Left colon (tissue), 2 donors: ENCODE results near the gene FAM117A. TPM values are rescaled to one million over a fixed set of nuclear protein-coding genes. Genes with fewer than 3 reads are reported as not detected.
"Not testable (repeated sequence)": the region's sequence is repeated elsewhere in the genome, so short reads cannot be mapped to it uniquely, and the experiment has no call there.

Experiments
- ATAC-seq: fragments of 200-7000 bp; cut with Tn5 transposase; one replicate; pipeline ENCODE4 v1.9.1; 2020; ENCODE audit warnings: mild to moderate bottlenecking, moderate library complexity
- DNase-seq, 2 donors: peaks; one replicate each; pipeline ENCODE4 v3.0.0-alpha.2; 2020
- intact Hi-C, 2 donors: fragments of 100-400 bp; cut with DNase I in 1 of 2; cut with micrococcal nuclease in 1 of 2; formaldehyde crosslinking; loops; one replicate each; pipeline versions ENCODE4 v1.11.2 to v1.14.0; 2022; cut with DNase I, micrococcal nuclease
- total RNA-seq, 2 donors: library from RNA; stranded (reverse); fragmentation: NEBNext Ultra II Directional; extraction: Animal tissue kit (Norgen Biotek cat#: 25700); gene quantifications; one replicate each; pipeline ENCODE4 v1.2.1, GENCODE V29; 2021
- donor health status: DM: no; HTN: no; CAD: no.
- donor health status: DM: yes; HTN: yes; CAD: no.

FAM117A gene
- total RNA-seq, 2 donors from 2014 or later: 7.6 to 10.0 TPM

DNA sequence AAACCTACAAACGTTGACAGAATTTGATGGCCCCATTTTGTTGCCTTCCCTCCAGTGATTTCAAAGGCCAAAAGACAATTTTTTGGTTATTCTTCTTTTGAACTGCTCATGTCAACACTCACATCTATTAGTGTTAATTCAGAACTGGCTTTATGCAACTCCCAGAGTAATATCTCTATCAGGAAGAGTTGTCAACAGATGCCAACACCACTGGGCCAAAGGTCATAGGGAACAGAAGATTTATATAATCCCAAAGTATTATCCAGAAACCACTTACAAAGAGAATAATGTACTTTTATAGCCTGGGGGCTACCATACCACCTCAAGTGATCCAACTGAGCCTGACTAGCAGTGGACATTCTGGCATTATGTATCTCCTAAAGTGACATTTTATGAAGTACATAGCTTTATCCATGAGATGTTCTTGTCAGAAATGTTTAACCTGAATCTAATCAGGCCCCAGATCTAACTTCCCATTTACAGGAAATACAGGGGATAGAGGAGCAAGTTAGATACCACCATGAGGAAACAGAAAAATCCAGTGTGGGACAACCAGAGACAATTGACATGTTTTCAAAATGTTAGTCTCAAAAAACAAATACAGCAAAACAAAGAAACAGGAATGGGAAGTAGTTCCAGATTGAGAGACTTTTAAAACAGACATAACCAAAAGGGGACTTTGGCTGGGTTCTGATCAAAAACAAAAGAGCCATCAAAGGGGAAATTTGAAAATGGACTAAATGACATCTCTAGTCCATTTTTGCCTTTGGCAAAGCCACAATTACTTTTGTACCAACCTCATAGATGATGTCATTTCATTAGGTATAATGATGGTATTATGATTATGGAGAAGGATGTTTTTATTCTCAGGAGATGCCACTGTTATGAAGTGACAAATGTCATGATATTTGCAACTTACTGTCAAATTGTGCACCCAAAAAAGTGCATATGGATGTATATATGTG lies 18.5 kb downstream of the FAM117A start:
- no peak for ATAC-seq
- intact Hi-C loops: no loop called here

DNA sequence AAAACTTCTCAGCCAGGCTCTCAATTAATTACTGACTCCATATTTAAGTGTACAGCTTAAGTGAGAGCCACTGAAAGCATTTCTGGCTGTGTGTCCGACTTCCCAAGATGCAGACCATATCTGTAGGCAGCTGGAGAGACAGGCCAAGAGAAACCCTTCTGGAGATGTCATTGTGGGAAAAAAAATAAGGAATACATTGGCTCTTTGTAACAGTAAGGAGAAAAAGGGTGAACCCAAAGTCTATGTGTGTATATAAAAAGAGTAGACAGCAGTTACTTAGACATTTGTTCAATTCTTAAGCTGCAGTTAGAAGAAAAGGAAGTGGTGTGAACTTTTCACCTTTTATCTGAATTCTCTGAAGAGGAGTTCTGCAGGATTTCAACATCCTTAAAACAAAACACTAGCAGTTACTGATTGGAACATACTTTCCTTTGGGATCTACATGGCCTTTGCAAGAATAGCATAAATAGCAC lies 21.7 kb downstream of the FAM117A start:
- no peak for DNase-seq

More for the DNA sequence above, 18.5 kb downstream of the FAM117A start:
- no peak for DNase-seq

DNA sequence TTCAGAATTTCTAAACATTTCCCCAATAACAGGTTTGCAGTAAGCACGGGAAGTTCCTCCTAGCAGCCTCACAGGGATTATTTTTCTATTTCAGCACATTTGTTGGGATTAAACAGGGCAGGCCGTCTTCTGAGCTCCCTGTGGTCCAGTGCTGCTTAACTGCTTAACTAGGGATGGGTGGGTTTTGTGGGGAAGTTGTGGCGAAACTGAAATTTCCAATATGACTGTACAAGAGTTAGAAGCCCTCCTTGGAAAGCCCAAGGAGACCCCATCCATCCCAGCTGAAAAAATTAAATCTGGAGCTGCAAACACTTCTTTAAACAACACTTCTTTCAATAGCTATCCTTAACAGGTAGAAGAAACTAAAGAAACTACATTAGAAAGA lies 22.2 kb downstream of the FAM117A start:
- intact Hi-C loops: no loop called here
- ATAC-seq: no peak
- DNase-seq: no peak

More for the DNA sequence above, 21.7 kb downstream of the FAM117A start:
- intact Hi-C loops: no loop called here
- no peak for ATAC-seq

DNA sequence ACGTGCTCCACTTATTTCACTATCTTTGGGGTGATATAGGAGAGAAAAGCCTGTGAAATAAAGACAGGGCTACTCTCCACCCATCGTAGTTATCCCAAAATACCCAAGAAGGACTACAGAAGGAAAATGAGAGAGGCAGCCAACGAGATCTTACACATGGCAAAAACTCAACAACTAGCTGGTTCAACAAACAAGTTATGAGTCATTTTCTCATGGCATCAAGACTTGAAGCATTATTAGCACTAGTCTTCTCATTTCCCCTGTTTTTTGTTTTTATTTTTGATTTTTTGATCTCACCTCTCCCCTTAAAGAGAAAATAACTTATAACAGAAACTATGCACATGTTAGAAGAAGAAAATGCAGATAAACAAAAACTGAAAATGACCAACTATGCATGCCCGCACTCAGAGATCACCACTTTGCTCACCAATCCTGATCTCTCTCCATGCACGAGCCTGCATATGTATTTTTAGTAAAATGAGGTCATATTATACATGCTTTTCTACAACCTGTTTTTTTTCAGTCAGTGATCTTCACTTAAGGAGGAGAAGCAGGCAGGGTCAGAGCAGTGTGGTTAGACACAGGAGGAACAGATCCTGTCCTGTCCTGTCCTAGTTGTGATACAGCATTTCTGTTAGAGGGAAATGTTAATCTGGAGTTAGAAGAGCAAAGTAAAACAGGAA lies 22.8 kb downstream of the FAM117A start:
- no peak for DNase-seq
- intact Hi-C loops: no loop called here
- no peak for ATAC-seq

DNA sequence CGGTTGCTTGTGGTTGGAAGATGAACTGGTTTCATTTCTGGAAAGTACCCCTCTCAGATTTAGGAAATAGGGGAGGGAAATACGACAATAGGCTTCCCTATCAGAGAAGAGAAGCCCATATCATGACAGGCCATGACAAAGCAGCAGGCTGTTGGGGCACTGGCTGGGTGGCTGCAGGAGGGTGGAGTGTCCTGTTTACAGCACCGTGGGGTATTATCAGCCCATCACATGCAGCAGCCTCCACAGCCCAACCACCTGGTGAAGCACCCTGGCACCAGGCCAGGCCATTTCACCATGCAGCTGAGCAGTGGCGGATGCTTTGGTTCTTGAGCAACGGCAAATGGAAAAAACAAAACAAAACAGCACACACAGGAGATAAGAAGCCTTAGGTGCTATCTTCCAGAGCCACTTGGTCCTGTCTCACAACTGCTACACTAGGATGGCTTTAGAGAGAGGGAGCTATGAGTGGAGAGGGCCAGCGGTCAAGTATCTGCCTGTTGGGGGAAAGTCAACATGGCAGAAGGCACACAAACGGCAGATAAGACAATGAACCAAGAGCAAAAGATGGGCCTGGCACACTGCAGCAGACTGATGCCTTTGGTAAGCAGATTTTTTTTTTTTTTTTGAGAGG lies 24.2 kb downstream of the FAM117A start:
- DNase-seq (peak; percentile 71 to 85), ATAC-seq (peak; percentile 65)
- intact Hi-C loops: no loop called here

DNA sequence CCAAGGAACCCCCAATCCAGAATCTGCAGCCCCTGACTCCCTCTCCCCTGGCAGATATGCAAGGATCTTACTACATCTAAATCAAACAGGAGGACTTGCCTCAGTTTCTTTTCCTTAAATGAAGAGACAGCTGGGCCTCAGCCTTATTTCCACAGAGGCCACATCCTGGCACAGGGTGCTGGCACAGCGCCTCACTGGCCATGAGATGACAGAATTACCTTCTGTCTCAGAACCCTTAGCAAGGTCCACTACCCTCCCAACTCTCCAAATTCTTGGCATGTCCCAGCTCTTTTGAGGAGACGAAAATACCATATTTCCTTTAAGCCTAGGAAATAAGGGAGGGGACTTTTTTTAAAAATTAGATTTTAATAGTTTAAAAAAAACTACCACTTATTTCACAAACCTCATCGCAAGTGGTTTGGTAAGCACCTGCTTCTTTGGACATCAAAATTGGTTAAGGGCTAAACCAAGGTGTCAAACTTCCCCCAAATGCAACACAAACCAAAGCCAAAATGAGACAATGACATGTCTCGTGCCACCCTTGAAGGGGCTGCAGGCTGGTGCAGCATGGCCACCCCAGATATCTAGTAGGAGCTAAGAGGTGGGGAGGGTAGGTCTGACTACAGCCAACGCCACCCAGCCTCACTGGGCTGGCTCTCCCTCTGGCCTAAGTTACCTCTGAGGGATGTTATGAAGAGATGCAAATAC lies 25.3 kb downstream of the FAM117A start:
- ATAC-seq (no peak), DNase-seq (no peak)
- intact Hi-C loops: no loop called here

DNA sequence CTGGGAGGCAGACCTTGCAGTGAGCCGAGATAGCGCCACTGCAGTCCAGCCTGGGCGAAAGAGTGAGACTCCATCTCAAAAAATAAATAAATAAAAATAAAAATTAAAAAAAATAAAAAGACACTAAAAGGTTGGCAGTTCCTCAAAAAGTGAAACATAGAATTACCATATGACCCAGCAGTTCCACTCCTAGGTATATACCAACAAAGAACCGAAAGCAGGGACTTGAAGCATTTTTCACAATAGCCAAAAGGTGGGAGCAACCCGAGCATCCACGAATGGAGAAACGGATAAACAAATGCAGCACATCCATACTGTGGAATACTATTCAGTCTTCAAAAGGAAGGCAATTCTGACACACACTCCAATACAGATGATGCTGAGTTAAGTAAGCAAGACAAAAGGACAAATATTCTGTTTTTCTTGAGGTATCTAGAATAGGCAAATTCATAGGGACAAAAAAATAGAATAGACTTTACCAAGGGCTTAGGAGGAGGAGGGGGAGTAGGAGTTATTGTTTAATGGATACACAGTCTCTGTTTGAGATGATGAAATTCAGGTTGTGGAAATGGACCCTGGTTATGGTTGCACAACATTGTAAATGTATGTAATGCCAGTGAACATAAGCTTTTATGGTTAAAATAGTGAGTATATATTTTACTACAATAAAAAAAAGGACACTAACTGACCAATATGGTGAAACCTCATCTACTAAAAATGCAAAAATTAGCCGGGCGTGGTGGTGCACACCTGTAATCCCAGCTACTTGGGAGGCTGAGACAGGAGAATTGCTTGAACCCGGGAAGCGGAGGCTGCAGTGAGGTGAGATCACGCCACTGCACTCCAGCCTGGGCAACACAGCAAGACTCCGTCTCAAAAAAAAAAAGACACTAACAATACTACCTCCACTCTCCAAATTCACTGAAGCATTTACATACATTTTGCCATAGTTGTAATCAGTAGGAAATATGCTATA lies 29.1 kb downstream of the FAM117A start:
- ATAC-seq: no peak
- no peak for DNase-seq
- intact Hi-C loops: no loop called here

DNA sequence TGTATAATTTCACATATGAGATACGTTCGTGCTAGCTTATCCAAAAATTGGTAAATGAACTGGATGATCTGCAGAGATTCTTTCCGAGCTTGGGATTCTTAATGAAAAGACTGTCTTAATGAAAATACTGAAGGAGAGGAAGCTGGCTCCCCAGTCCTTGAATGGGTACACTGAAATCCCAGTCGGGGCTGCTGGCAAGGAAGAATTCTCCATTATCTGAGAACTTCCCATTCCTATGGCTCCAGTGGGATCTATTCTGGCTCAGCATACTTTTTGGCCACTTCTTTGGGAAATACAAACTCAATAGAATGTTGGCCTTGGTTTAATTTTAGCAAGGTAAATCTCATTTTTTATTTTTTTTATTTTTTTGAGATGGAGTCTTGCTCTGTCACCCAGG lies 32.5 kb downstream of the FAM117A start:
- DNase-seq: no peak
- intact Hi-C loops: no loop called here
- no peak for ATAC-seq

DNA sequence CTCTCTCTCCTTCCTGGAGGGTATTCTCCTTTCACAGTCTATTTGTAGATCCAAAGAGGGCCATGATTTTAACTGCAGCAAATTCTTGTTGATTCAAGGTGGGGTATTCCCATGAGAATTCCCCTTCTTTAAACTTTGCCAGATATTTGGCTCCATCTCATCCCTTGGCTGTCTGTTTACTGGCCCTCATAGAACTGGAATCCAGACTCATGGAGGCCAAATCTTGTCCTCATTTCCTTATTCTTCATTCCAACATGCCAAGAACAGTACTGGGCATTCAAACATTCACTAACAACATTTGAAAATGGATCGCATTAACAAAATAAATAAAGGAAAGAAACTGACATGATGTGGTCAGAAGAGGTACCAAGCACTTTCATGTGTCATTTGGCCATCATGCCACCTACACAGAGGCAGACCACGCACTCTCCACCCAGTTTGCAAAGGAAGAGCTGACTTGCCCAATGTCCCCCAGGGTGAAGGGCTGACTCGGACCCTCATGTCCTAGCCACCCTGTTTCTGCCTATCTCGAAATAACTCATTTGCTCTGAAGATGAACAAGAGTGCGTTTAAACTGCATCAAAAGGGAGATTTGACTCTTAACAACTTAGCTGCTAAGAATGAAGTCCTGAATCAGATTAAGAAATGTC lies 33.0 kb downstream of the FAM117A start:
- ATAC-seq (no peak), DNase-seq (no peak)
- intact Hi-C loops: no loop called here

DNA sequence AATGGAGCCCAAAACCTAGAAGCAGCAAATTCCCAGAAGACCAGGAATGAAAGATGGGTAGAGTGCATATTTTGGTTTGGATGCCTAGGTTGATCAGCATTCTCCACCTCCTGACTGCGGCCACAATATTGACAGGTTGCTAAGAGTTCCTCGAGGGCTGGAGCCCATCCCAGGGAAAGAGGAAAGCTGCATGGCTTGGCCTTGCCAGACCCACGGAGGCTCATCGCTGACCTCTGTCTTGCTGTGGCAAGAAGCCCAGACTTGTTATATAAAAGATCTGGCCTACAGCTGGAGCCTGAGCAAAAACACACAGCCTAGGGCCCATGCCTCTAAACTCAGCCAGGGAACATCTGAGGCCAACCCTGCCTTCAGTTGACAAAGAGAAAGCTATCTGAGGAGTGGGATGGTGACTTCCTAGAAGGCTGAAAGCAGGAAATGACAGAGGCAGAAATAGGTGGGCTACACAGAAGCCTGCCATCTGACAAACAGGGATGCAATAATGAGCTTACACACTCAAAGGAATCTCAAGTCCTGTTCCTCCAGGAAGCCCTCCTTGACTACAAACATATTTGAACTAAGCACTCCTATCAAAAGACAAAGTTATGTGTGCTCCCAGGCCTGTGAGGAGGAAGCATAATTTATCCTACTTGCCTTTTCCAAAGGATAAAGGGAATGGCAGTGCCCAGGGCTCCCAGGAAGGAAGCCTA lies 33.7 kb downstream of the FAM117A start:
- peak; percentile 37 to 69 for DNase-seq
- ATAC-seq: peak; percentile 36
- intact Hi-C loops: no loop called here

DNA sequence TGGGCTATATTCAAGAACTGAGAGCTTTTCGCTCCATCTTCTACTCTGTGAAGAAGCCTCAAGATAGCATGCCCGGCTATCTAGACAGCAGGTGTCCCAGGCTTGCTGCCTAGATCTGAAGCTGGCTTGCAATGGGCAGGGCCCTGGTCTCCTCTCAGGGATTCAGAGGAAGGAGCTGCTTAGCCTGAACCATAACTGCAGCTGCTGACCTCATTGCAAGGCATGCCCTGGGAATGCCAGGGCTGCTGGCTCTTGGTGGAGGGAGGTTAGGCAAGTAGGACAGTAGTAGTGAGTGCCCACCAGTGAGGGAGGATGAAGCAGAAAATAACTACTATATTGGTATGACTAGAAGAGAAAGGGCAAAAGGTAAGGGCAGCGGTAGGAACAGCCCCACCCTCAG lies 34.9 kb downstream of the FAM117A start:
- ATAC-seq: no peak
- intact Hi-C loops: no loop called here

DNA sequence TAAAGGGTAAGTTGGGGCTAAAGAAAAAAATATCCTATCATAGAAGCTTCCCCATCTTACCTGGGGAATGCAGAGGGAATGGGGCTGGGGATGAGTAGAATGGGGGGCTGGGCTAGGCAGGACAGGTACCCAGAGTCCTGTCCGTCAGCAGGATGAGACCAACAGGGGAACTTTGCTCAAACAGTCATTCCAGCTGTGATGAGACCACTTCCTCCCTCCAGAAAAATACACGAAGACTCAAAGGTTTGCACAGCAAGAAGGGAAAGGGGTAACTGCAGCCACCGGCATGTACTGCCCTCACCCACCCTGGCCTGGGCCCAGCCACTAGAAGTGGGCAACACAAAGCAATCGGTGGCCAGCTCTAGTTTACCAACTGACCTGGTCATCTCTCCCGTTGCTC lies 35.5 kb downstream of the FAM117A start:
- DNase-seq (no peak), ATAC-seq (no peak)
- intact Hi-C loops: no loop called here

More for the DNA sequence above, 34.9 kb downstream of the FAM117A start:
- DNase-seq: no peak

DNA sequence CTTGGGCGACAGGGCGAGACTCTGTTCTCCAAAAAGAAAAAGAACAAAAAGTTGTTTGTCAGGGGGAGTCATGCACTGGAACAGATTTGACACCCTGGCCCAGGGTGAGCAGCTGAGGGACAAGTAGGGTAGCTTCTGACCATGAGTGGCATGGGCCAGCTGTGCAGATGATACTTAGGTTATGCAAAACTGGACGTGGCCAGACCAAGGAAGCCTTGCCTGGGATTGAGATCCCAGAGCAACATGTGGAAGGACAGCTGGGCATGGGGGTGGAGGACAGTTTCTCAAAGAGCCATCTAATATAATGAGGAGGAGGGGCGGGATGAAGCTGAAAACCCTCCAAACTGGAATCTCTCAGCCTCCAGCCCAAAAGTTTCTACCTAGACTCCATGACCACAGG lies 36.6 kb downstream of the FAM117A start:
- no peak for DNase-seq
- intact Hi-C loops: no loop called here
- ATAC-seq: no peak

DNA sequence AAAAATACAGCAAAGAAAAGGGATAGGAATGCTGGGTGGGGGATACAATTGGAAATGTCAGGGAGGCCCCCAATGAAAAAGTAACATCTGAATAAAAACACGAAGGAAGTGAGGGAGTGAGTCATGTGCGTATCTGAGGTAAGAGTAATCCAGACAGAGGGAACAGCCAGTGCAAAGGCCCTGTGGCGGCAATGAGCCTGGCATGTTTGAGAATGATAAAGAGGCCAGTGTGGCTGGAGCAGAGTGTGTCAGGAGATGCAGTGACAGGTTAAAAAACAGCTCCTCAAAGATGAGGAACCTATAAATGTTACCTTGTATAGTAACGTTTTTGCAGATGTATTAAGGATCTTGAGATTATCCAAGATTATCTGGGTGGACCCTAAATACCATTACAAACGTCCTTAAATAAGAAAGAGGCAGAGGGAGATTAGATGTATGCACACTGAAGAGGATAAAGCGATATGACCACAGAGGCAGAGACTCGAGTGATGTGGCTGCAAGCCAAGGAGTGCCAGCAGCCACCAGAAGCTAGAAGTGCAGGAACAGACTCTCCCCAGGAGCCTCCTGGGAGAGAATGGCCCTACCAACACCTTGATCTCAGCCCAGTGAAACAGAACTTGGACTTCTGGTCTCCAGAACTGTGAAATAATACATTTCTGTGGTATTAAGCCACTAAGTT lies 38.3 kb downstream of the FAM117A start:
- DNase-seq (no peak), ATAC-seq (no peak)
- intact Hi-C loops: no loop called here

DNA sequence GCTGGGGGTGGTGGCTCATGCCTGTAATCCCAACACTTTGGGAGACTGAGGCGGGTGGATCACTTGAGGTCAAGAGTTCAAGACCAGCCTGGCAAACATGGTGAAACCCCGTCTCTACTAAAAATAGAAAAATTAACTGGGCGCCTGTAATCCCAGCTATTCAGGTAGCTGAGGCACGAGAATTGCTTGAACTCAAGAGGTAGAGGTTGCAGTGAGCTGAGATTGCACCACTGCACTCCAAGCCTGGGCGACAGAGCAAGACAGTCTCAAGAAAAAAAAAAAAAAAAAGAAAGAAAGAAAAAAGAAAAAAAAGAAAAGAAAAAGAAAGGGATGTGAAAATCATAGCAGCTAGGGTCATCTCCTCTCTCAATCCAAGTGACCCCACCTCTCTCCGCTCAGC lies 39.4 kb downstream of the FAM117A start:
- intact Hi-C loops, DNase-seq, ATAC-seq: not testable (repeated sequence)

DNA sequence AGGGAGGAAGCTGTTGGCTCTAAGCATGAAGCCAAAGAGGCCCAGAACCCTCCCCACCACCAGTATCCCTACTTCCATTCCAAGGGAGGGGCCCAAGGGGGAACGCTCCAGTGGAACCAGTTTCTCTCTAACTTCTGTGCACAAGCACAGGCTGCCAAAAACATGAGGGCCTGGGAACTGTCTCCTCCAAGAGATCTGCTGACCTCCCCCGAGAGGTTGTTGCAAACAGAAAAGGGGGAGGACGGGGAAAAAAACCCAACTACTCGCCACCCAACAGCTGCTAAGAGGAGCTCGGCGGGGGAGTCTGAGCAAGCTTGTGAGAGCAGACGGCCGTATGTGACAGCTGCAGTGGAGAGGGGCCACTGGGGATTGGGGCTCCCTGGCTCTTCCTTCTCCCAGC lies 40.5 kb downstream of the FAM117A start:
- intact Hi-C loops: no loop called here
- peak; percentile 20 for ATAC-seq
- DNase-seq: peak; percentile 37 to 82
